ENCODE data around the gene CKS1B.

GRCh38 chr1:155007251-155007828 lies 32.9 kb downstream of the CKS1B start:
- no peak for TF ChIP-seq NFIC (IDR thresholded peaks at IDR 0.05)
- no peak for TF ChIP-seq EP300 (IDR thresholded peaks at IDR 0.05; ENCODE audit: borderline replicate concordance)
- TF ChIP-seq REST (IDR thresholded peaks at IDR 0.05; ENCODE audit: low read depth): no peak
- TF ChIP-seq CREB1 (IDR thresholded peaks at IDR 0.05; ENCODE audit: low read depth): no peak
- no peak for TF ChIP-seq FOXM1 (IDR thresholded peaks at IDR 0.05; ENCODE audit: borderline replicate concordance, low read depth)
- no peak for TF ChIP-seq TEAD4 (IDR thresholded peaks at IDR 0.05)
- no peak for TF ChIP-seq TCF12 (IDR thresholded peaks at IDR 0.05; ENCODE audit: low read depth)
- no peak for TF ChIP-seq MAX (IDR thresholded peaks at IDR 0.05)
- no peak for TF ChIP-seq YY1 (IDR thresholded peaks at IDR 0.05; ENCODE audit: low read depth)
